Endodermal cell (in vitro differentiated cells): ENCODE data around the gene LCN9. TPM values are rescaled to one million over a fixed set of nuclear protein-coding genes. Genes with fewer than 3 reads are reported as not detected.

Experiments
- DNase-seq: peaks from one replicate; pipeline ENCODE4 v3.0.0-alpha.2; 2017
- H3K27ac ChIP-seq: 2 replicates; pipeline ENCODE4 v1.5.1; 2013; ENCODE audit warnings: mild to moderate bottlenecking, low read depth, low read length, moderate library complexity
- H3K27me3 ChIP-seq: 2 replicates; pipeline ENCODE4 v1.6.1; 2013; ENCODE audit warnings: mild to moderate bottlenecking, low read length, moderate library complexity; ENCODE audit not compliant: insufficient read depth, control insufficient read depth, poor library complexity, severe bottlenecking
- H3K36me3 ChIP-seq: 2 replicates; pipeline ENCODE4 v1.7.0; 2013; ENCODE audit warnings: mild to moderate bottlenecking, low read length, moderate library complexity; ENCODE audit not compliant: control insufficient read depth, insufficient read depth
- H3K4me1 ChIP-seq: one replicate; pipeline ENCODE4 v1.7.0; 2013; ENCODE audit warnings: low read length; ENCODE audit not compliant: control insufficient read depth, insufficient read depth
- H3K4me3 ChIP-seq: 2 replicates; pipeline ENCODE4 v1.5.1; 2013; ENCODE audit warnings: mild to moderate bottlenecking, low read length, moderate library complexity
- H3K9ac ChIP-seq: 2 replicates; pipeline ENCODE4 v1.6.1; 2013; ENCODE audit warnings: mild to moderate bottlenecking, low read length, moderate library complexity; ENCODE audit not compliant: poor library complexity, severe bottlenecking; ENCODE audit errors: extremely low read depth
- H3K9me3 ChIP-seq: 2 replicates; pipeline ENCODE4 v1.6.1; 2013; ENCODE audit warnings: mild to moderate bottlenecking, low read length, moderate library complexity; ENCODE audit not compliant: control insufficient read depth
- H3K27ac Mint-ChIP-seq: 2 replicates; pipeline ENCODE4 v1.8.0; 2020; ENCODE audit warnings: mixed read lengths
- H3K27me3 Mint-ChIP-seq: 2 replicates; pipeline ENCODE4 v1.8.0; 2021; ENCODE audit warnings: mild to moderate bottlenecking, mixed read lengths; ENCODE audit not compliant: insufficient read depth
- H3K36me3 Mint-ChIP-seq: 2 replicates; pipeline ENCODE4 v1.8.0; 2020; ENCODE audit warnings: low read depth, mixed read lengths
- H3K4me1 Mint-ChIP-seq: 2 replicates; pipeline ENCODE4 v1.8.0; 2020; ENCODE audit warnings: mixed read lengths
- H3K4me3 Mint-ChIP-seq: 2 replicates; pipeline ENCODE4 v1.8.0; 2020; ENCODE audit warnings: mild to moderate bottlenecking, moderate library complexity, mixed read lengths
- H3K9me3 Mint-ChIP-seq: 2 replicates; pipeline ENCODE4 v1.8.0; 2020; ENCODE audit warnings: mild to moderate bottlenecking, mixed read lengths
- WGBS, 2 experiments: methylation state at CpG; one replicate each; pipeline versions ENCODE4 v1.1.5 to v1.1.7; 2013; ENCODE audit warnings: missing lambda C conversion rate in 2 of 2, mixed read lengths in 1 of 2; ENCODE audit not compliant: insufficient coverage in 1 of 2, insufficient read length in 1 of 2; 5-methylcytosine and 5-hydroxymethylcytosine counted together
- total RNA-seq, 2 donors: library from RNA; stranded (reverse); fragmentation: NEBNext Ultra II Directional in 1 of 2; extraction: Animal tissue kit (Norgen Biotek cat#: 25700) in 1 of 2; gene quantifications; 2 replicates in 1 of 2; 3 replicates in 1 of 2; pipeline ENCODE4 v1.2.1, GENCODE V29; 2021
- TF ChIP-seq, protein P1 (sequence below): fragments of 200-600 bp; sonication (generic); conservative IDR thresholded peaks from 2 replicates; pipeline ENCODE4 v1.5.0; 2021; ENCODE audit warnings: antibody characterized with exemption, mild to moderate bottlenecking

Gene LCN9
- total RNA-seq, 2 donors from 2014 or later: 0.46 to 10.7 TPM

DNA sequence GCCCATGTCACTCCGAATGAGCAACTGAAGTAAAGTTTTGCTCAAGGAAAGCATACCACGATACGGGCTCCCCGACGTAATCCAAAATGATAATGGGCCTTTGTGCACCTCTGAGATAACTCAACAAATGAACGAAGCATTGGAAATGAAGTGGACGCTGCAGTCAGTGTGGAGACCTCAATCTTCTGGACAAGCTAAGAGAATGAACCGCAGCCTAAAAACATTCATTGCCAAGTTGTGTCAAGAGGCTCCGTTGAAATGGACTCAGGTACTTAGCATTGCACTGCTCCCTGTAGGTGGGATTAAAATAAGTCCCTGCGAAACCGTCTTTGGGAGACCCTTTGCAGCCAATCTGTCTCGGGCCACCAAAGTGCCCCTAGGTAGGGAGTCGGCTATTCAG lies 3.9 kb upstream of the LCN9 start:
- Mint-ChIP-seq H3K4me3 (no peak overlapping the region), H3K27me3 (no peaks in the 10 kb centered on the region), H3K9me3 (peaks cover 21% of the 10 kb centered on the region), H3K36me3 (no peaks in the 10 kb centered on the region), H3K27ac (no peak overlapping the region), H3K4me1 (peaks cover 7% of the 10 kb centered on the region)
- 91% methylated on average over 13 of the region's 13 CpGs for WGBS, 2 experiments
- Histone ChIP-seq H3K27me3 (no peaks in the 10 kb centered on the region), H3K4me1 (no peaks in the 10 kb centered on the region), H3K27ac (no peak overlapping the region), H3K36me3 (no peaks in the 10 kb centered on the region), H3K9ac (no peak overlapping the region), H3K9me3 (peaks cover 2% of the 10 kb centered on the region), H3K4me3 (no peak overlapping the region)
- TF ChIP-seq, protein P1, sequence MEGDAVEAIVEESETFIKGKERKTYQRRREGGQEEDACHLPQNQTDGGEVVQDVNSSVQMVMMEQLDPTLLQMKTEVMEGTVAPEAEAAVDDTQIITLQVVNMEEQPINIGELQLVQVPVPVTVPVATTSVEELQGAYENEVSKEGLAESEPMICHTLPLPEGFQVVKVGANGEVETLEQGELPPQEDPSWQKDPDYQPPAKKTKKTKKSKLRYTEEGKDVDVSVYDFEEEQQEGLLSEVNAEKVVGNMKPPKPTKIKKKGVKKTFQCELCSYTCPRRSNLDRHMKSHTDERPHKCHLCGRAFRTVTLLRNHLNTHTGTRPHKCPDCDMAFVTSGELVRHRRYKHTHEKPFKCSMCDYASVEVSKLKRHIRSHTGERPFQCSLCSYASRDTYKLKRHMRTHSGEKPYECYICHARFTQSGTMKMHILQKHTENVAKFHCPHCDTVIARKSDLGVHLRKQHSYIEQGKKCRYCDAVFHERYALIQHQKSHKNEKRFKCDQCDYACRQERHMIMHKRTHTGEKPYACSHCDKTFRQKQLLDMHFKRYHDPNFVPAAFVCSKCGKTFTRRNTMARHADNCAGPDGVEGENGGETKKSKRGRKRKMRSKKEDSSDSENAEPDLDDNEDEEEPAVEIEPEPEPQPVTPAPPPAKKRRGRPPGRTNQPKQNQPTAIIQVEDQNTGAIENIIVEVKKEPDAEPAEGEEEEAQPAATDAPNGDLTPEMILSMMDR: no peak
- no peak for DNase-seq

DNA sequence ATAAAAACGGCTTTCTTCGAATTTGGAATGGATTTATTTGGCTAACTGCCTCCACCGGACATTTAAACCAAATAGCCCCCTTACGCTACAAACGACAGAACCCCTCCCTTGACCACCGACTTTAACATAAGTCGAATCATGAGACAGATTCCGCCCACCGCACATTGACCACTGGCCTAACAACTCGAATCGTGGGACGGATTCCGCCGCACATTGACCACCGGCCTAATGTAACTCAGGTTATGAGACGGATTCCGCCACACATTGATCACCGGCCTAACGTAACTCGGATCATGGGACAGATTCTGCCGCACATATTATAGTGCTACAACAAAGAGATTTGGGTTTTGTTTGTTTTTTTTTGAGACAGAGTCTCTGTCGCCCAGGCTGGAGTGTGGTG lies 2.7 kb upstream of the LCN9 start:
- Mint-ChIP-seq H3K27me3 (no peaks in the 10 kb centered on the region), H3K4me3 (no peak overlapping the region), H3K9me3 (peaks cover 11% of the 10 kb centered on the region), H3K4me1 (peaks cover 7% of the 10 kb centered on the region), H3K27ac (no peak overlapping the region), H3K36me3 (no peaks in the 10 kb centered on the region)
- Histone ChIP-seq H3K9ac (no peak overlapping the region), H3K9me3 (no peaks in the 10 kb centered on the region), H3K27me3 (no peaks in the 10 kb centered on the region), H3K4me3 (no peak overlapping the region), H3K27ac (no peak overlapping the region), H3K4me1 (no peaks in the 10 kb centered on the region), H3K36me3 (no peaks in the 10 kb centered on the region)
- WGBS, 2 experiments: 92 to 94% methylated on average over 22 of the region's 22 CpGs
- TF ChIP-seq, protein P1: no peak
- no peak for DNase-seq

DNA sequence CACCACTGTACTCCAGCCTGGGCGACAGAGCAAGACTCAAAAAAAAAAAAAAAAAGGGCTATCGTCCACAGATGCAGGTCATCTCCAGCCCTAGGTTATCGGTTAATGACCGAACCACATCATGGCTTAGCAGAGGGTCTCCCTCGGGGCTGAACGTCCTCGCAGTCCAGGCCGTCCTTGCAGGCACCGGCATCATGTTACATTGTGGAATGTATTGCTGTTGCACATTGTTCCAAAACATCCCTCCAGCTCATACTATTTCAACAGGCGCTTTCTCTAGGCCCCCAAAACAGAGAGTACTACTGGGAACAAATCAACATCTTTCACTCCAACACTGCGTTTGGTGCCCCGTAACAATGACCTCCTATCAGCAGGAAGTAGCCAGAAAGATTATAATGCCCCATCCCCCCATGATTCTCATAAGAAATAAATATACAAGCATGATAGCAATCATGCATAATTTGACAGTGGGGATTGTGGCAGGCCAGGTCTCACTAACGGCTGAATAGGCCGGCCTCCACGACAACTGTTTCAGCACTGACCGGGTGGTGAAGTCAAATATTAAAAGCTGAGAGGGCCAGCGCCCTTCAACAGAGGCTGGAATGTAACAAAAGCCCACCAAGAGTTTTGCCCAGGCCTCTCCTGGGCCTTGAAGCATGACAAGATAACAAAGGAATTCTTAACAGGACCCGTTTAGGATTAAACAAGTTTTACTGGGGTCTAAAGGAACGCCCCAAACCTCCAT lies 1.1 kb upstream of the LCN9 start:
- Histone ChIP-seq H3K36me3 (no peaks in the 10 kb centered on the region), H3K9me3 (no peaks in the 10 kb centered on the region), H3K27me3 (no peaks in the 10 kb centered on the region), H3K4me1 (no peaks in the 10 kb centered on the region), H3K27ac (peak overlapping the region; percentile 50), H3K4me3 (no peak overlapping the region), H3K9ac (no peak overlapping the region)
- TF ChIP-seq, protein P1: no peak
- no peak overlapping the region for H3K4me3 Mint-ChIP-seq
- no peaks in the 10 kb centered on the region for H3K36me3 Mint-ChIP-seq
- H3K9me3 Mint-ChIP-seq: peaks cover 1% of the 10 kb centered on the region
- no peak for DNase-seq
- H3K27ac Mint-ChIP-seq: peak overlapping the region; percentile 17
- WGBS, 2 experiments: 74 to 85% methylated on average over 10 to 19 of the region's 19 CpGs
- peaks cover 7% of the 10 kb centered on the region for H3K4me1 Mint-ChIP-seq
- no peaks in the 10 kb centered on the region for H3K27me3 Mint-ChIP-seq
